WERI-Rb-1 (cell line): ENCODE measurements around the gene ZDHHC1.

ENCODE experiments used
- DNase-seq: peaks from one replicate; pipeline ENCODE4 v3.0.0-alpha.2; 2020
- H3K27ac ChIP-seq: fragments of 250-450 bp; sonication (Bioruptor Pico); 2 replicates; pipeline ENCODE4 v1.5.1; 2020; ENCODE audit warnings: mild to moderate bottlenecking, moderate library complexity
- H3K27me3 ChIP-seq: fragments of 250-450 bp; sonication (Bioruptor Pico); 2 replicates; pipeline ENCODE4 v1.5.1; 2021; ENCODE audit warnings: mild to moderate bottlenecking, low read depth, moderate library complexity; ENCODE audit not compliant: insufficient read depth, severe bottlenecking
- H3K36me3 ChIP-seq: fragments of 250-450 bp; sonication (Bioruptor Pico); 2 replicates; pipeline ENCODE4 v1.5.1; 2020; ENCODE audit warnings: mild to moderate bottlenecking, moderate library complexity
- H3K4me3 ChIP-seq: 2 replicates; pipeline ENCODE4 v1.5.1; 2011; ENCODE audit warnings: low read depth, mild to moderate bottlenecking, control low read depth, low read length
- H3K9me3 ChIP-seq: fragments of 250-450 bp; sonication (Bioruptor Pico); 2 replicates; pipeline ENCODE4 v1.5.1; 2021; ENCODE audit warnings: mild to moderate bottlenecking, moderate library complexity; ENCODE audit not compliant: severe bottlenecking
- CTCF ChIP-seq: IDR thresholded peaks from 2 replicates; pipeline ENCODE4 v1.5.1; 2011; ENCODE audit warnings: low read depth, mild to moderate bottlenecking, control low read depth, inconsistent platforms, low read length

The ZDHHC1 gene

DNA sequence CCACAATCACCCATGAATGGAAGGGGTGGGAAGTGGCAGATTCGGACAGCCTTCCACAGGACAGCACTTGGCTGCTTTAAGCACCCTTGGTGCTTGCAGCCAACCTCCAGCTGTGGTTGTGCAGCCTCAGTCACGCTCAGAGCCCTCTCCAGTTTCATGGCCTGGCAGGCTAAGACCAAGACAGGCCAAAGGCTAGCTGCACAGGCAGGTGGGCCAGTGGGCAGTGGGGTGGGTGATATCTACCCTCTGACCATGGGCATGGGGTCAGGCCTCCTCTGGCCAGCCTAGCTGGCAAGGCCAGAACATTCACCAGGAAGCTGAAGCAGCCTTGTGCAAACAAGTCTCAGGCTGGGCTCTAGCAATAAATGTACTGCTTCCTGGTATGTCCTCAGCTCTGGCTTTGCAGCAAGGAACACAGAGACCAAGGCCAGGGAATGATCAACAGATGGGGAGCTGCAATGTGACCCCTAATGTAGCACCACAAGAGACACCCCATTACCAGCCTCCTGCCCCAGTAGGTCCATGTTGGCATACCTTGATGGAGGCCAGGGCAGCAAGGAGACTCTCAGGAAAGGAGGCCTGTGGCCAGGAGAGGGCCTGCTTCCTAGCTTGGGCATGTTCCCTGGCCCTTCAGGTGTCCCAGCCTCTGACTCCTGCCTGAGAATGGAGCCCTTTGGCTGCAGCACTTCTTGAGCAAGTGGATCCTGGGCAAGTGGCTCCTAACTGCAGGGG is 35.6 kb upstream of the ZDHHC1 start:
- Histone ChIP-seq H3K27ac (no peak overlapping the region), H3K36me3 (peaks cover 31% of the 10 kb centered on the region), H3K4me3 (no peak overlapping the region), H3K9me3 (no peaks in the 10 kb centered on the region), H3K27me3 (no peaks in the 10 kb centered on the region)
- no peak for TF ChIP-seq CTCF
- no peak for DNase-seq

- H3K36me3 ChIP-seq = peaks cover 32% of the 10 kb centered on the region
- no peak for DNase-seq
- H3K27ac ChIP-seq = no peak overlapping the region
- no peak for TF ChIP-seq CTCF
- no peak overlapping the region for H3K4me3 ChIP-seq
- no peaks in the 10 kb centered on the region for H3K9me3 ChIP-seq
- H3K27me3 ChIP-seq = no peaks in the 10 kb centered on the region
These were observed 34.9 kb upstream of the ZDHHC1 start for GRCh38 chr16:67451061-67451703.

DNA sequence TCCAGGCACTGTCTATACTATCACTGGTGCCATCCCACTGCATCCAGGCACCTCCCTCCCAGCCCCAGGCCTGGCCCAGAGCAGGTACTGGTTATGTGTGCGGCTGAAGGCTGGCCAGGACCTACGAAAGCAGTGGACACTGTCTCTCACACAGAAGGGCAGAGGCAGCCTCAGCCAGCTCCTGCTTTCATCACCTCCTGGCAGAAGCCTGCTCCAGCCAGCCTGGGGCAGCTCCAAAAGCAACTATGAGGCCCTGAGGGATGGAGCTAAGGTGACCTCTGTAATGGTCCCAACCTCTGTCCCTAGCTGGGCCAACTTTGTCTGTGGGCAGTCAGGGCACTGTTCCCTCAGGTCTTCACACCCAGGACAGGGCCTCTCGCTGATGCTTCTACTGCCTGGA is 33.5 kb upstream of the ZDHHC1 start:
- no peak for TF ChIP-seq CTCF
- peaks cover 34% of the 10 kb centered on the region for H3K36me3 ChIP-seq
- no peaks in the 10 kb centered on the region for H3K27me3 ChIP-seq
- no peak overlapping the region for H3K4me3 ChIP-seq
- H3K9me3 ChIP-seq = no peaks in the 10 kb centered on the region
- H3K27ac ChIP-seq = no peak overlapping the region
- no peak for DNase-seq

- DNase-seq = no peak
- no peak for TF ChIP-seq CTCF
- Histone ChIP-seq H3K36me3 (peaks cover 37% of the 10 kb centered on the region), H3K9me3 (no peaks in the 10 kb centered on the region), H3K27ac (no peak overlapping the region), H3K27me3 (no peaks in the 10 kb centered on the region), H3K4me3 (no peak overlapping the region)
These were observed 33.1 kb upstream of the ZDHHC1 start for GRCh38 chr16:67449336-67449735.

- no peak for TF ChIP-seq CTCF
- Histone ChIP-seq H3K27me3 (no peaks in the 10 kb centered on the region), H3K36me3 (peaks cover 40% of the 10 kb centered on the region), H3K4me3 (no peak overlapping the region), H3K27ac (no peak overlapping the region), H3K9me3 (no peaks in the 10 kb centered on the region)
- DNase-seq = no peak
These were observed 32.3 kb upstream of the ZDHHC1 start for GRCh38 chr16:67448580-67448979.
